DND-41 (cell line): ENCODE results near the gene SLC25A25.
"Not testable (repeated sequence)": the region's sequence is repeated elsewhere in the genome, so short reads cannot be mapped to it uniquely, and the experiment has no call there.

Experiments
- ATAC-seq: fragments of 200-7000 bp; cut with Tn5 transposase; 3 replicates; pipeline ENCODE4 v1.9.1; 2021; ENCODE audit warnings: low read depth; ENCODE audit not compliant: insufficient read depth
- DNase-seq: peaks from one replicate; pipeline ENCODE4 v3.0.0-alpha.2; 2020
- H2AFZ ChIP-seq: 2 replicates; pipeline ENCODE4 v1.6.0; 2012; ENCODE audit warnings: low read depth, low read length
- H3K27ac ChIP-seq: 2 replicates; pipeline ENCODE4 v1.5.1; 2012; ENCODE audit warnings: low read length, inconsistent platforms
- H3K27me3 ChIP-seq: fragments of 200-600 bp; sonication (generic); 2 replicates; pipeline ENCODE4 v1.6.0; 2012; ENCODE audit warnings: low read length, mild to moderate bottlenecking, inconsistent platforms; ENCODE audit not compliant: insufficient read depth, poor library complexity
- H3K36me3 ChIP-seq: 2 replicates; pipeline ENCODE4 v1.5.1; 2012; ENCODE audit warnings: low read length, inconsistent platforms; ENCODE audit not compliant: insufficient read depth
- H3K4me1 ChIP-seq: 2 replicates; pipeline ENCODE4 v1.5.1; 2012; ENCODE audit warnings: mild to moderate bottlenecking, low read length; ENCODE audit not compliant: insufficient read depth
- H3K4me2 ChIP-seq: 2 replicates; pipeline ENCODE4 v1.6.0; 2012; ENCODE audit warnings: mild to moderate bottlenecking, moderate library complexity, low read length, inconsistent platforms; ENCODE audit not compliant: insufficient read depth
- H3K4me3 ChIP-seq, 2 experiments: fragments of 200-600 bp in 1 of 2; shearing (Covaris generic) in 1 of 2; 2 replicates each; pipeline ENCODE4 v1.5.1; 2012 to 2016; ENCODE audit warnings: inconsistent platforms in 2 of 2, low read length in 2 of 2, mild to moderate bottlenecking in 2 of 2, low read depth in 1 of 2, moderate library complexity in 1 of 2
- H3K79me2 ChIP-seq: 2 replicates; pipeline ENCODE4 v1.6.0; 2012; ENCODE audit warnings: low read length, inconsistent platforms; ENCODE audit not compliant: insufficient read depth
- H3K9ac ChIP-seq: 2 replicates; pipeline ENCODE4 v1.6.0; 2012; ENCODE audit warnings: low read depth, mild to moderate bottlenecking, inconsistent platforms, low read length, moderate library complexity
- H3K9me3 ChIP-seq: 2 replicates; pipeline ENCODE4 v1.5.1; 2012; ENCODE audit warnings: low read length, moderate library complexity, mild to moderate bottlenecking, inconsistent platforms; ENCODE audit not compliant: insufficient read depth, severe bottlenecking
- H4K20me1 ChIP-seq: 2 replicates; pipeline ENCODE4 v1.6.0; 2012; ENCODE audit warnings: low read length; ENCODE audit not compliant: insufficient read depth
- CTCF ChIP-seq: IDR thresholded peaks from 2 replicates; pipeline ENCODE4 v1.5.1; 2012; ENCODE audit warnings: borderline replicate concordance, low read length, moderate library complexity, mild to moderate bottlenecking; ENCODE audit not compliant: poor library complexity, severe bottlenecking; ENCODE audit errors: extremely low read depth
- EZH2 ChIP-seq: IDR thresholded peaks from 3 replicates; pipeline ENCODE4 v1.6.1; 2012; ENCODE audit warnings: borderline replicate concordance, low read depth, mild to moderate bottlenecking, moderate library complexity, low read length, inconsistent platforms; ENCODE audit not compliant: severe bottlenecking

The SLC25A25 gene

GRCh38 chr9:128034821-128035652 lies 33.0 kb upstream of the SLC25A25 start:
- Histone ChIP-seq H3K27ac (no peak overlapping the region), H3K4me2 (no peak overlapping the region), H4K20me1 (no peaks in the 10 kb centered on the region), H3K9ac (no peak overlapping the region), H2AFZ (no peak overlapping the region), H3K36me3 (no peaks in the 10 kb centered on the region), H3K4me1 (no peaks in the 10 kb centered on the region), H3K9me3 (no peaks in the 10 kb centered on the region), H3K4me3 (no peak overlapping the region), H3K27me3 (no peaks in the 10 kb centered on the region), H3K79me2 (no peaks in the 10 kb centered on the region)
- DNase-seq (peak; percentile 59), ATAC-seq (peak; percentile 92)
- TF ChIP-seq EZH2 (no peak), CTCF (peak; percentile 82)

- not testable (repeated sequence) for H3K9ac ChIP-seq, H3K4me1 ChIP-seq, DNase-seq, H3K27ac ChIP-seq, ATAC-seq, H3K27me3 ChIP-seq, H4K20me1 ChIP-seq, H3K36me3 ChIP-seq, H3K79me2 ChIP-seq, H3K4me3 ChIP-seq, H3K9me3 ChIP-seq, H2AFZ ChIP-seq, H3K4me2 ChIP-seq
Measured at GRCh38 chr9:128036522-128036921, 31.5 kb upstream of the SLC25A25 start.

- not testable (repeated sequence) for H2AFZ ChIP-seq, H3K79me2 ChIP-seq, H3K4me1 ChIP-seq, DNase-seq, H3K9ac ChIP-seq, H3K4me2 ChIP-seq, H3K36me3 ChIP-seq, H3K4me3 ChIP-seq, H4K20me1 ChIP-seq, ATAC-seq, H3K27me3 ChIP-seq, H3K27ac ChIP-seq, H3K9me3 ChIP-seq
Measured at GRCh38 chr9:128040783-128041182, 27.2 kb upstream of the SLC25A25 start.

- Histone ChIP-seq H2AFZ (no peak overlapping the region), H3K4me3 (no peak overlapping the region), H3K79me2 (no peaks in the 10 kb centered on the region), H3K27me3 (no peaks in the 10 kb centered on the region), H4K20me1 (no peaks in the 10 kb centered on the region), H3K27ac (no peak overlapping the region), H3K4me1 (no peaks in the 10 kb centered on the region), H3K9ac (no peak overlapping the region), H3K4me2 (no peak overlapping the region), H3K36me3 (no peaks in the 10 kb centered on the region), H3K9me3 (no peaks in the 10 kb centered on the region)
- TF ChIP-seq EZH2 (no peak), CTCF (no peak)
- DNase-seq (no peak), ATAC-seq (no peak)
Measured at GRCh38 chr9:128042043-128042442, 26.0 kb upstream of the SLC25A25 start.
